ENCODE results near the gene OR2AG2. TPM values are rescaled to one million over a fixed set of nuclear protein-coding genes. Genes with fewer than 3 reads are reported as not detected.
"Not testable (repeated sequence)": the region's sequence is repeated elsewhere in the genome, so short reads cannot be mapped to it uniquely, and the experiment has no call there.

OR2AG2 gene, protein sequence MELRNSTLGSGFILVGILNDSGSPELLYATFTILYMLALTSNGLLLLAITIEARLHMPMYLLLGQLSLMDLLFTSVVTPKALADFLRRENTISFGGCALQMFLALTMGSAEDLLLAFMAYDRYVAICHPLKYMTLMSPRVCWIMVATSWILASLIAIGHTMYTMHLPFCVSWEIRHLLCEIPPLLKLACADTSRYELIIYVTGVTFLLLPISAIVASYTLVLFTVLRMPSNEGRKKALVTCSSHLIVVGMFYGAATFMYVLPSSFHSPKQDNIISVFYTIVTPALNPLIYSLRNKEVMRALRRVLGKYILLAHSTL
- total RNA-seq: 0.11 to 0.29 TPM (median 0.27 TPM) in 3 replicates

- Mint-ChIP-seq H3K36me3 (no peaks in the 10 kb centered on the region), H3K27ac (no peak within 1 kb of the TSS), H3K4me3 (no peak within 1 kb of the TSS), H3K4me1 (no peaks in the 10 kb centered on the region), H3K9me3 (no peaks in the 10 kb centered on the region), H3K27me3 (ENCODE audit: low read depth) (peaks cover 4% of the 10 kb centered on the region)
- DNase-seq (ENCODE audit: low spot score in 2 of 2, unreplicated experiment in 2 of 2): no peak
- no peak for TF ChIP-seq CTCF (IDR thresholded peaks at IDR 0.05; ENCODE audit: unreplicated experiment)
Observed at GRCh38 chr11:6771926-6772893, at the start of gene OR2AG2. TSS of gene OR2AG2 (minus strand) at chr11:6771976. CDS start at chr11:6768957, 3,019 bp downstream.

DNA sequence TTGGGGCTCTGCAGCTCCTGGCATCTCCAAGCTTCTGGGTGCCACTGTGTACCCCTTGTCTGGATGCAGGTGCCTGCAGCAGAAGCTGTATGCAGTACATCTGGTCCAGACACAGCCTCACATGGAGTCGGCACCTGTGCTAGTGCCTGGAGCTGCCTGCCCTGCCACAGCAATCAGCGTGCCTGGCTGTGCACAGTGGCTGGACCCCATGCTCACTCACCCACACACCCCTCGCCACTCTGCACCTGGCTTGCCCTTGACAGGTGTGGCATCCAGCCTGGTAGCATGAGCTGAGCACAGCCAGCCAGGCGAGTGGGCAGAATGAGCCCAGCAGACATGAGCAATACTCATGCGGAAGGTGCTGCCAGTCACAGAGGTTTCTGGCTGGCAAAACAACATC is 47.2 kb upstream of the OR2AG2 start:
- Mint-ChIP-seq H3K27ac (no peak overlapping the region), H3K4me3 (no peak overlapping the region), H3K9me3 (peaks cover 12% of the 10 kb centered on the region), H3K27me3 (ENCODE audit: low read depth) (peaks cover 3% of the 10 kb centered on the region), H3K36me3 (no peaks in the 10 kb centered on the region), H3K4me1 (no peaks in the 10 kb centered on the region)
- DNase-seq (ENCODE audit: low spot score in 2 of 2, unreplicated experiment in 2 of 2): no peak
- TF ChIP-seq CTCF (IDR thresholded peaks at IDR 0.05; ENCODE audit: unreplicated experiment): no peak

GRCh38 chr11:6817694-6818093 is 45.9 kb upstream of the OR2AG2 start:
- Mint-ChIP-seq H3K4me1 (no peaks in the 10 kb centered on the region), H3K27ac (no peak overlapping the region), H3K4me3 (no peak overlapping the region), H3K27me3 (ENCODE audit: low read depth) (peaks cover 2% of the 10 kb centered on the region), H3K36me3 (no peaks in the 10 kb centered on the region), H3K9me3 (peaks cover 12% of the 10 kb centered on the region)
- DNase-seq (ENCODE audit: low spot score in 2 of 2, unreplicated experiment in 2 of 2): no peak
- TF ChIP-seq CTCF (IDR thresholded peaks at IDR 0.05; ENCODE audit: unreplicated experiment): no peak

GRCh38 chr11:6813656-6814055 is 41.9 kb upstream of the OR2AG2 start:
- Mint-ChIP-seq H3K4me1 (no peaks in the 10 kb centered on the region), H3K36me3 (no peaks in the 10 kb centered on the region), H3K9me3 (no peaks in the 10 kb centered on the region), H3K27me3 (ENCODE audit: low read depth) (peaks cover 1% of the 10 kb centered on the region), H3K4me3 (no peak overlapping the region), H3K27ac (no peak overlapping the region)
- DNase-seq (ENCODE audit: low spot score in 2 of 2, unreplicated experiment in 2 of 2): no peak
- no peak for TF ChIP-seq CTCF (IDR thresholded peaks at IDR 0.05; ENCODE audit: unreplicated experiment)

- Mint-ChIP-seq H3K36me3 (no peaks in the 10 kb centered on the region), H3K27me3 (ENCODE audit: low read depth) (peaks cover 1% of the 10 kb centered on the region), H3K9me3 (no peaks in the 10 kb centered on the region), H3K4me3 (no peak overlapping the region), H3K27ac (no peak overlapping the region), H3K4me1 (no peaks in the 10 kb centered on the region)
- DNase-seq (ENCODE audit: low spot score in 2 of 2, unreplicated experiment in 2 of 2): no peak
- peak; percentile 82 for TF ChIP-seq CTCF (IDR thresholded peaks at IDR 0.05; ENCODE audit: unreplicated experiment)
Observed at GRCh38 chr11:6812390-6813005, 40.7 kb upstream of the OR2AG2 start.

DNA sequence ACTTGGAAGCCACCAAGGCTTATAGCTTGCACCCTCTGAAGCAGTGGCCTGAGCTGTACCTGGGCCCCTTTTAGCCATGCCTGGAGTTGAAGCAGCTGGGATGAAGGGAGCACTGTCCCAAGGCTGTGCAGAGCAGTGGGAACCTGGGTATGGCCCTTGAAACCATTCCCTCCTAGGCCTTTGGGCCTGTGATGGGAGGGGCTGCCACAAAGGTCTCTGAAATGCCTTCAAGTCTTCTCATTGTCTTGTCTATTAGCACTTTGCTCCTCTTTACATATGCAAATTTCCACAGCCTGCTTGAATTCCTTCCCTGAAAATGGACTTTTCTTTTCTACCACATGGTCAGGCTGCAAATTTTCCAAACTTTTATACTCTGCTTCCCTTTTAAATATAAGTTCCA is 29.3 kb upstream of the OR2AG2 start:
- H3K9me3 Mint-ChIP-seq: peaks cover 10% of the 10 kb centered on the region
- H3K27me3 Mint-ChIP-seq (ENCODE audit: low read depth); DNase-seq (ENCODE audit: low spot score in 2 of 2, unreplicated experiment in 2 of 2); H3K36me3 Mint-ChIP-seq; H3K4me1 Mint-ChIP-seq; H3K27ac Mint-ChIP-seq; H3K4me3 Mint-ChIP-seq: not testable (repeated sequence)

Measured in mesothelial cell of epicardium (in vitro differentiated cells).